ENCODE results near the gene CBR4.

Gene CBR4

GRCh38 chr4:169050881-169051760, 41.1 kb upstream of the CBR4 start:
- H3K27ac ChIP-seq: no peak overlapping the region

GRCh38 chr4:169050284-169050683, 40.2 kb upstream of the CBR4 start:
- TF ChIP-seq CTCF (conservative IDR thresholded peaks at IDR 0.05) (no peak), ZFX (IDR thresholded peaks at IDR 0.05) (no peak)
- H3K27ac ChIP-seq: no peak overlapping the region

More at GRCh38 chr4:169050881-169051760, 41.1 kb upstream of the CBR4 start:
- no peak for TF ChIP-seq CTCF (conservative IDR thresholded peaks at IDR 0.05)
- no peak for TF ChIP-seq ZFX (IDR thresholded peaks at IDR 0.05)

- TF ChIP-seq ZFX (IDR thresholded peaks at IDR 0.05): no peak
- TF ChIP-seq CTCF (conservative IDR thresholded peaks at IDR 0.05): no peak
- no peak overlapping the region for H3K27ac ChIP-seq
Observed at GRCh38 chr4:169048868-169049414, 38.9 kb upstream of the CBR4 start.

GRCh38 chr4:169047956-169048355, 37.9 kb upstream of the CBR4 start:
- H3K27ac ChIP-seq: no peak overlapping the region
- TF ChIP-seq CTCF (conservative IDR thresholded peaks at IDR 0.05) (no peak), ZFX (IDR thresholded peaks at IDR 0.05) (no peak)

- no peak overlapping the region for H3K27ac ChIP-seq
- no peak for TF ChIP-seq ZFX (IDR thresholded peaks at IDR 0.05)
- TF ChIP-seq CTCF (conservative IDR thresholded peaks at IDR 0.05): no peak
Observed at GRCh38 chr4:169045862-169046584, 36.0 kb upstream of the CBR4 start.

GRCh38 chr4:169044714-169045447, 34.8 kb upstream of the CBR4 start:
- H3K27ac ChIP-seq: no peak overlapping the region
- TF ChIP-seq CTCF (conservative IDR thresholded peaks at IDR 0.05) (no peak), ZFX (IDR thresholded peaks at IDR 0.05) (no peak)

All from C4-2B (cell line).